Measurements from ENCODE around the gene FDX1.

Gene FDX1

DNA sequence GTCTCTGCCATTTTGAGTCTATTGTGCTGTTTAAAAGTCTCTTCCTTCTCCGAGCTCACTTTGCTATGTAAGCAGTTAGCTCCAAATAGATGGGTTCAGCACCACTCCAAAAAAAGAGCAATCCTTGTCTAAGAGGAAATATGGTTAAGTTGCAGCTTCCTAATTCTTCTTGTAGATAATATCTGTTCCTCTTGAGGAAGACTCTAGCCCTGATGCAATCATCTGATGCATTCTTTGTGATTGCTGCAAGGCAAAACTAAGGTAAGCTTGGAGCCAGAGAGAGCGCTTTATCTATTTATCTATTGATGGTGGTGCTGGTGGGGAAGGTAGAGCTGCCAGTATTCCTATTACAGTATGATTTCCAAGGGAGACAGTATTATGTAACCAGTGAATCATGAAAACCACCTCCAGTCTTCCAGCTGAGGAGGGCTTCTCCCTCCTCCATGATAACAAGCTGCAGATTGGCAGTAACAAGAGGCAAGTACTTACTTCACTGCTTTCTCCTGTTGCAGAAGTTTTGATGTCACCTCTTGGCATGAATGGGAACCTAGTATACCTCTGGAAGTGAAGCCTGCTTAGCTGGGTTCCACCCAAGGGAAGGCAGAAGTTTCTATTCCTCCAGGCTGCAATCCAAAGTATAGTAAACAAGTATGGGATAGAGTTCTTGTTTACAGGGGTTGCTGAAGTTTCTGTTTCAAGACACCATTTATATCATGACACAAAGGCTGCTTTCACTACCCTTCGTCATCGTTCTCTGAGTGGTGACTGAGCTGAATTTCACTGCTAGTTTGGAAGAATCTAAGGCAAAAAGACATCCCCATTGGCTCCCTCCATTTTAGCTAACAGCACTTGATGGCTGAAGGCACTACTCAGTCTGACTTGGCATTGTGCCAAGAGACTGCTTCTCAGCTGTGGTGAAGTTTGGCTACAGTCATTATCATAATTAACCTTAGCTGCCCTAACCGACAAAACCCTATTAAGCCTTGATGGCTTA, 49.7 kb downstream of the FDX1 start:
- Histone ChIP-seq H3K36me3 (replicated peaks) (no peaks in the 10 kb centered on the region), H3K9me3 (no peaks in the 10 kb centered on the region), H3K27me3 (ENCODE audit: low read depth) (peaks cover 8% of the 10 kb centered on the region), H3K4me3 (no peak overlapping the region), H3K4me1 (no peaks in the 10 kb centered on the region; the same call in 1 of the 2 replicates)
- in situ Hi-C loops (cut with MboI; ENCODE audit: low sequenced_read_pairs) = no loop called here
- no peak for DNase-seq (ENCODE audit: low spot score in 2 of 2)

DNA sequence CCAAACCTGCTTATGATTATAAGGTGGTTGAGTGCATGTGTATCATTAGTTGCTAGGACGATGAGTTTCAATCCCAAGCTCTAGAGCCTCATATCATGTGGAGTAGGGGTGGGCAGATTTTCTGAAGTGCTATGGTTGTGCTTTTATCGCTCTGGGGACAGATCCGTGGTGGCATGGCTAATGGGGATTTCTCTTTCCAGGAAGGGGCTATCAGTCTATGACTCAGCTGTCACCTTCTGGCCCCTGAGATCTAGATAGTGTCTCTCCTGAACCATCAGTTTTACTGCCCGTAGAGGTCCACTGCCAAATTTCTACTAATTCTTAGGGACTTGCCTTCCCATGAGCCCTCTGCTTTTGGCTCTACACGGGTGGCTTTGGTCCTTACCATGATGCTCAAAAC, 51.8 kb downstream of the FDX1 start:
- Histone ChIP-seq H3K27me3 (ENCODE audit: low read depth) (peaks cover 8% of the 10 kb centered on the region), H3K36me3 (replicated peaks) (no peaks in the 10 kb centered on the region), H3K9me3 (no peaks in the 10 kb centered on the region), H3K4me3 (no peak overlapping the region), H3K4me1 (no peaks in the 10 kb centered on the region)
- DNase-seq (ENCODE audit: low spot score in 2 of 2) = no peak
- in situ Hi-C loops (cut with MboI; ENCODE audit: low sequenced_read_pairs) = no loop called here

DNA sequence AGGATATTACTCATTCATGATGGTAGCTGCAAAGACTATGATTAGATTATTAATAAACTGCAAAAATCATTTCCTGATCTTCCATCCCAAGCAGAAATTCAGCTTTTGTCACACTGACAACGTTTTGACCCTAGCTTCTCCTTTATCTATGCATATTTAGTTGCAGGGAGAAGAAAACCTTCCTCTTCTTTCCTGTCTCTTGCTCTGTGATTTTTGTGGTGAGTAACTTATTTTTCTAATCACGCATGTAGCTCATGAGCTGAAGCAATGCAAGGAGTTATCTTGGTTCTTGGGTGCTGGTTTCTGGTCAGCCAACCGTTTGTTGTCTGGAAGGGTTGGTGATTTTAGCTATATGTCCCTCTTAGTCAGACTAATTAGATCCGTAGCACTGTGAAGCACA, 56.4 kb downstream of the FDX1 start:
- Histone ChIP-seq H3K27me3 (ENCODE audit: low read depth) (peaks cover 8% of the 10 kb centered on the region), H3K4me1 (no peaks in the 10 kb centered on the region), H3K36me3 (replicated peaks) (no peaks in the 10 kb centered on the region), H3K4me3 (no peak overlapping the region), H3K9me3 (no peaks in the 10 kb centered on the region)
- in situ Hi-C loops (cut with MboI; ENCODE audit: low sequenced_read_pairs) = no loop called here
- no peak for DNase-seq (ENCODE audit: low spot score in 2 of 2)

DNA sequence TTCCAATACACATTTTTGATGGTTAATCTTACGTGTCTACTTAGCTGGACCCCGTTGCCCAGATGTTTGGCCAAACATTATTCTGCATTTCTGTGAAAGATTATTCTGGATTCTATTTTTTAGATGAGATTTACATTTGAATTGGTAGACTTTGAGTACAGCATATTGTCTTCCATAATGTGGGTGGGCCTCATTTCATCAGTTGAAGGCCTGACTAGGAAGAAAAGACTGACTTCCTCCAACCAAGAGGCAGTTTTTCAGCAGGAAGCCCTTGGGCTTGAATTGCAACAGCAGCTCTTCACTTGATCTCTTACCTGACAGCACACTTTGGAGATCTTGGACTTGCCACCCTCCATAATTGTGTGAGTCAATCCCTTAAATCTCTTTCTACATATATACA, 58.7 kb downstream of the FDX1 start:
- Histone ChIP-seq H3K4me1 (no peaks in the 10 kb centered on the region), H3K36me3 (replicated peaks) (no peaks in the 10 kb centered on the region), H3K27me3 (ENCODE audit: low read depth) (no peaks in the 10 kb centered on the region), H3K9me3 (no peaks in the 10 kb centered on the region), H3K4me3 (no peak overlapping the region)
- DNase-seq (ENCODE audit: low spot score in 2 of 2) = no peak
- in situ Hi-C loops (cut with MboI; ENCODE audit: low sequenced_read_pairs) = no loop called here

DNA sequence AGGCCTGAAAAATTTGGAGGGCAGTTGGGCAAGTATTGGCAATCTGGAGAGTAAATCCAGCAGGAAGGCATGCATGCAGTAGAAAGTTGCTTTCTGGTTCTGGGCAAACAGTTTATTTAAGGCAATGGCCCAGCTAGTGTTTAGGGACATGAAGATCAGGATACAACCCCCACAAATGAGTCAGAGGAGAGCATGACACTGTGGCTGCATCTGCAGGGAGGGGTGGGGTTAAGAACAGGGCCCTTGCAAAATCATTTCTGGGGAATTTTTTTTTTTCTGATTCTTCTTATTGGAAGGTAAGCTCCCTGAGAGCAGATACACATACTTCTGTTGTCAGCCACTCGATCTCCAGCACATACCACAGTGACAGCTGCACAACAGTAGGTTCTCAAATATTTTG, 61.1 kb downstream of the FDX1 start:
- no peak overlapping the region for H3K4me3 ChIP-seq
- H3K27me3 ChIP-seq (ENCODE audit: low read depth) = no peaks in the 10 kb centered on the region; the same call in 1 of the 2 replicates
- in situ Hi-C loops (cut with MboI; ENCODE audit: low sequenced_read_pairs) = no loop called here
- no peaks in the 10 kb centered on the region for H3K9me3 ChIP-seq
- H3K4me1 ChIP-seq = no peaks in the 10 kb centered on the region
- no peaks in the 10 kb centered on the region for H3K36me3 ChIP-seq (replicated peaks)
- no peak for DNase-seq (ENCODE audit: low spot score in 2 of 2)

DNA sequence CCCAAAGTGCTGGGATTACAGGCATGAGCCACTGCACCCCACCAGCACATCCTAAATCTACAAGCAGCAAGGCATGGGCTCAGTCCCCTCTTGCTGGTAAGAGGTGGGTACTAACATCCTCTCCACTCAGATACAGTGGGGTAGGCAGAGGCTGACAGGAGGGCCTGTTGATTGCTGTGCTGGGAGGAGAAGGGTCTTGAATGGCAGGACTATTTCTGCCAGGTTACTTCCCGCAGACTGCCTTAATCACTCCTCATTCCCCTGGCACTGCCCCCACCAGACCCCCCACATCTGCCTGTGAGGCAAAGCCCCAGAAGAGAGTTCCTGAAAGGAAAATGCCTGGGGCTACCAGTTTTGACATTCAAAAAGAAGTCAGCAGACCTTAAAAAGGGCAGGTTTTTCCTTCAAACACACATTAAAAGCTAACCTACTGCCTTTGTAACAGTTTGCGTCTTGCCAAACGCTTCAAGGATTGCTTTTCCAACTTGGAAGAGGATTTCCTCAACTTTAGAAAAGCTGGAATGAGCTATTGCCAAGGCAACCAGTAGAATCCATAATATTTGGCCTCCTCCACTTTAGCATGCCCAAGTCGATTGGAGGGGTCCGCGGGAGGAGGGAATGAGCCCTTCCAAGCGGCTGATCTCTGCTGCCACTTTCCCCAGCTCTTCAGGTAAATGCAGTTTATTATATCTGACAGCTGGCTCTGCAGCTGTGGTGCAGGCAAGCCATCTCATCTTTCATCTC, 62.0 kb downstream of the FDX1 start:
- no peak overlapping the region for H3K4me3 ChIP-seq
- no peaks in the 10 kb centered on the region for H3K36me3 ChIP-seq (replicated peaks)
- H3K27me3 ChIP-seq (ENCODE audit: low read depth) = no peaks in the 10 kb centered on the region; the same call in 1 of the 2 replicates
- in situ Hi-C loops (cut with MboI; ENCODE audit: low sequenced_read_pairs) = no loop called here
- H3K9me3 ChIP-seq = no peaks in the 10 kb centered on the region
- H3K4me1 ChIP-seq = no peaks in the 10 kb centered on the region
- no peak for DNase-seq (ENCODE audit: low spot score in 2 of 2)

DNA sequence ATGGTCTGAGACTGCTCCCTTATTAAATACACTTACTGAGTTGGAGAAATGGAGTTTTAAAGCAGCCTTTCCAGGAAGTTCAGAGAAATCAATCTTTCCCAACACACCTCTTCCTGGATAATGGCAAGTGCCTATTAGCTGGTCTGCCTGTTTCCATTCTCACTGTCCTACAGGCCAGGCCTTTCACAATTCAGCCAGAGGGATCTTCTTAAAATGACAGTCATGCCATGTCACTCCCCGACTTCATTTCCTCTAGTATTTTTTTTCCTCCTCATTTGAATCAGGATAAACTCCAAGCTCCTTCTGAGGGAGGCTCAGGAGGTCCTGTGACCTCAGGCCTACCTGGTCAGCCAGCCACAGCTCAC, 62.6 kb downstream of the FDX1 start:
- Histone ChIP-seq H3K4me3 (no peak overlapping the region), H3K4me1 (no peaks in the 10 kb centered on the region), H3K9me3 (no peaks in the 10 kb centered on the region), H3K27me3 (ENCODE audit: low read depth) (no peaks in the 10 kb centered on the region; the same call in 1 of the 2 replicates), H3K36me3 (replicated peaks) (no peaks in the 10 kb centered on the region)
- in situ Hi-C loops (cut with MboI; ENCODE audit: low sequenced_read_pairs) = no loop called here
- DNase-seq (ENCODE audit: low spot score in 2 of 2) = no peak

DNA sequence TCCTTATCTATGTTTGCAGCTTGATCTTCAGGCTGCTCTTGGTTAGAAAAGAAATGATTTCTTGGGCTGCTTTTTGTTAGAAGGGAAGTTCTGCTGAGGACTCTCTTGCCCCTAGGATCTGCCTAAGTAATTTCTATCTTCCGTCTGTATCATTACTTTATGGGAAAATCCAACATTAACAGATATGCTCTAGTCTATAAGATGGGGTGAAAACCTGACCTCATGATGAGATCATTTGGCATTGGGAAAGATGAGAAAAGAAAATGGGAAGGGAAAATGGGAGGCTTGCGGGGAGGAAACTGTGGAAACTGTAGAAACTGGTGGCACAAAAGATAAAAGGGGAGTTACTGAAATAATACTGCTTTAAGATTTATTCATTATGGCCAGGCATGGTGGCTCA, 63.6 kb downstream of the FDX1 start:
- Histone ChIP-seq H3K27me3 (ENCODE audit: low read depth) (no peaks in the 10 kb centered on the region; the same call in 1 of the 2 replicates), H3K9me3 (no peaks in the 10 kb centered on the region), H3K36me3 (replicated peaks) (no peaks in the 10 kb centered on the region), H3K4me1 (no peaks in the 10 kb centered on the region), H3K4me3 (no peak overlapping the region)
- no peak for DNase-seq (ENCODE audit: low spot score in 2 of 2)
- in situ Hi-C loops (cut with MboI; ENCODE audit: low sequenced_read_pairs) = no loop called here

DNA sequence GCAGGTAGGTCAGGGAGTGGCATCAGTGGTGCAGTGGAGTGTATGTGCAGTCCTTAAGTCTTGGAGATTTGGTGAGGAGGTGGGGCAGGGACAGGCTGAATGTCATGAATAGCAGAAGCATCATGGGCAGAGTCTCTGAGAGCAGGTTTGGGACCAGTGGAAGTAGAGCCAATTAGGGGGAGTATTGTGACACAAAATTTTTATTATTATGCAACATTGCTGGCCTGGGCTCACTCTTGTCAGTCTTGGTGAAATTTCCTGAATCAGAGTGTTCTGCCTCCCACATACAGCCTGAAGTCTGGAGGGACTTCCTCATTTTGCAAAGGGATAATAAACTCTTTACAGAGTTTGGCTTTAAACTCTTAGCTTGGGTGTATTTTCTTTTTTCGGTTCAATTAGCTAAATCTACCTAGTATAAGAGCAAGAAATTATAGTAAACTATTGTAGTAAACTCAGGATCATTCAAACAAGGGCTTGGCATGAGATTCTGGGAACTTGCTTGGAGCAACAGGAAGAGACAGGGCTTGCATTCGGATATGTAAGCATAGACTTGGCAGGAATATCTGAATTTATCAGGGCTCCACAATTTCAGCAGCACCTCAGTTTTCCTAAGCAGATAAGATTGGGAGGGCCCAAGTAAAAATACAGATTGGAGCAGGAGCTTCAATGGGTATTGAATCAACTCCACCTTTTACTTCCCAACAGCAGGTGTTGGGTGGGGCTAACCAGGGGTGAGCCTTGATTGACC, 67.7 kb downstream of the FDX1 start:
- in situ Hi-C loops (cut with MboI; ENCODE audit: low sequenced_read_pairs) = no loop called here
- H3K9me3 ChIP-seq = no peaks in the 10 kb centered on the region
- no peak for DNase-seq (ENCODE audit: low spot score in 2 of 2)
- H3K4me1 ChIP-seq = no peaks in the 10 kb centered on the region
- no peak overlapping the region for H3K4me3 ChIP-seq
- H3K27me3 ChIP-seq (ENCODE audit: low read depth) = no peaks in the 10 kb centered on the region; the same call in 1 of the 2 replicates
- H3K36me3 ChIP-seq (replicated peaks) = no peaks in the 10 kb centered on the region

DNA sequence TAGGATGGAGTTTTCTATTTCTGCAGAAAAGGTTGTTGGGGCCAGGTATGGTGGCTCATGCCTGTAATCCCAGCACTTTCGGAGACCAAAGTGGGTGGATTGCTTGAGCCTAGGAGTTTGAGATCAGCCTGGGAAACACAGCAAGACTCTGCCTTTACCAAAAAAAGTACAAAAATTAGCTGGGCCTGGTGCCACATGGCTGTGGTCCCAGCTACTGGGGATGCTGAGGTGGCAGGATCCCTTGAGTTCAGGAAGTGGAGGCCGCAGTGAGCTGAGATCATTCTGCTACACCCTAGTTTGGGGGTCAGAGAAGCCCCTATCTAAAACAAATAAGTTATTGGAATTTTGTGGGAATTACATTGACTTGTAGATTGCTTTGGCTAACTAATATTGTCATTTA, 71.7 kb downstream of the FDX1 start:
- in situ Hi-C loops (cut with MboI; ENCODE audit: low sequenced_read_pairs) = no loop called here
- H3K27me3 ChIP-seq (ENCODE audit: low read depth) = no peaks in the 10 kb centered on the region
- DNase-seq (ENCODE audit: low spot score in 2 of 2) = no peak
- no peaks in the 10 kb centered on the region for H3K4me1 ChIP-seq
- H3K9me3 ChIP-seq = no peaks in the 10 kb centered on the region
- H3K4me3 ChIP-seq = no peak overlapping the region
- no peaks in the 10 kb centered on the region for H3K36me3 ChIP-seq (replicated peaks)

DNA sequence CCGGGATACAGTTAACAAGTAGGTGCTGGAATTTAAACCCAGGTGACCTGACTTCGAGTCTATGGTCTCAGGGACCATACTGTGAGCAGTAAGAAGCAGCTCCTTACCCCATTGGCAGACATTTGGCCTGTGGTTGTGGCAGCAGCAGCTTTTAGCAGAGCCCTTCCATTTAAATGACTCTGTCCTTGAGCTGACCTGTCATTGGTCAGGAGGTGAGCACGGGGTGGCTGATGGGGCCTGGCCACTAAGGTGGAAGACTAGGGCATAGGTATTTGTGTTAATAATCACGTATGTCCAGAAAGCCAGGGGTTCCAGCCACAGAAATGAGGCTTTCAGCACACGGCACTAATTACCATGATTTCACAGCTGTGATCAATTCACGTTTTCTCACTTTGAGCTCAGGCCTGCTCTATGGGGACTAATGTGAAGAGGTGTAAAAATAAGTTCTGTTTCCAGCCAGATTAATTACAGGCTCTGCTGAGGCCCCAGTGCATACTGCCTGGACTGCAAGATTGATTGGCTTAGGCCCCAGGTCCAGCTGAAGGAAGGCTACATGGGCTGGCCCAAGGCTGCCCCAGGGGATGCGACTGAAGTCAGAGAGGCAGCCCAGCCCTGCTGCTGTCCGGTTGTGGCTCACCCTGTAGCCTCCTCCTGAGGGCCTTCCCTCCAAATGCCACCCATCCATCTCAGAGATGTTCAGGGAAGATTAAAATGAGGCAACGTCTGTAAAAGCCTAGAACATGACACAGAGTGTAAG, 76.0 kb downstream of the FDX1 start:
- no peak for DNase-seq (ENCODE audit: low spot score in 2 of 2)
- H3K27me3 ChIP-seq (ENCODE audit: low read depth) = no peaks in the 10 kb centered on the region
- in situ Hi-C loops (cut with MboI; ENCODE audit: low sequenced_read_pairs) = no loop called here
- no peaks in the 10 kb centered on the region for H3K36me3 ChIP-seq (replicated peaks)
- H3K4me1 ChIP-seq = no peaks in the 10 kb centered on the region
- H3K9me3 ChIP-seq = no peaks in the 10 kb centered on the region
- H3K4me3 ChIP-seq = no peak overlapping the region

DNA sequence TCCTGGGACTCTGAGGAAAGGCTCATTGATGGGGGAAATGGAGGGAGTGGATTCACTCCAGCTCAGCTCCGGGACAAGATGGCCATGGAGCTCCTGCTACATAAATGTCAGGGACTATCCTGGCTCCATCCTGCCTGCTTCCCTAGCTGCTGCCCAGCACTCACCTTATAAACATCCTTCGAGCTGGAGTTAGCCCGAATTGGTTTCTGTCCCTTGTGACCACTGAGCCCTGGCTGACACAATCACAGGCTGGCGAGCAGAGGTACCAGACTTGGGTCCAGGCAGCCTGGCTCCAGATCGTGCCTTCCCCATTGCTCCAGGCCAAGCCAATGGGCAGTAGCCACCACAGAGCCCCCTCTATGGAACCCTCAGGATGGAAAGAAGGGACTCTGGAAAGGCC, 77.6 kb downstream of the FDX1 start:
- DNase-seq (ENCODE audit: low spot score in 2 of 2) = no peak
- Histone ChIP-seq H3K4me1 (no peaks in the 10 kb centered on the region), H3K36me3 (replicated peaks) (no peaks in the 10 kb centered on the region), H3K27me3 (ENCODE audit: low read depth) (no peaks in the 10 kb centered on the region), H3K9me3 (no peaks in the 10 kb centered on the region), H3K4me3 (no peak overlapping the region)
- in situ Hi-C loops (cut with MboI; ENCODE audit: low sequenced_read_pairs) = no loop called here

DNA sequence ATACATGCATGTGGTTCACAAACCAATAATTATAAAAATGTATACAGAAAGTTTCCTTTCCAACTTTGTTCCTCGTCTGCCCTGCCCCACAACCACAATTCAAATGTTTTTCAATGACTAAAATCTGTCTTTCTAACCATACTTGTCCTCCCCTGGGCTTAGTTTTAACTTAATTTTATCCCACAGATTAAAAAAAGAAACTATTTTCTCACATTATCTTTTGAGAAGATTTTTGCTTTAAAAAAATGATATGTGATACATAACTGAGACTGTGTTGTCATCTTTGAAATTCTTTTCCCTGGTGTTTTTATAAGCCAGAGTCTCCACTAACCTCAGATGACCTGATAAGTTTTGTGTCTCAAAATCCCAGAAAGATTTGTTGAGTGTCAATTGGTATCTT, 79.0 kb downstream of the FDX1 start:
- no peaks in the 10 kb centered on the region for H3K4me1 ChIP-seq
- H3K36me3 ChIP-seq (replicated peaks) = no peaks in the 10 kb centered on the region
- H3K9me3 ChIP-seq = no peaks in the 10 kb centered on the region
- H3K4me3 ChIP-seq = no peak overlapping the region
- no peaks in the 10 kb centered on the region; the same call in 1 of the 2 replicates for H3K27me3 ChIP-seq (ENCODE audit: low read depth)
- in situ Hi-C loops (cut with MboI; ENCODE audit: low sequenced_read_pairs) = no loop called here
- no peak for DNase-seq (ENCODE audit: low spot score in 2 of 2)
